GM19043 (cell line): ENCODE data around the gene GRAMD2B.
"Not testable (repeated sequence)": the region's sequence is repeated elsewhere in the genome, so short reads cannot be mapped to it uniquely, and the experiment has no call there.

Experiments
- ATAC-seq: cut with Tn5 transposase; IDR thresholded peaks from one replicate; pipeline ENCODE4 v1.9.1; 2021; ENCODE audit warnings: low read depth; ENCODE audit not compliant: unreplicated experiment

Gene GRAMD2B

GRCh38 chr5:126403876-126404275 is 19.3 kb upstream of the GRAMD2B start:
- no peak for ATAC-seq

GRCh38 chr5:126410623-126411022 is 12.6 kb upstream of the GRAMD2B start:
- no peak for ATAC-seq

- ATAC-seq: no peak
Observed at GRCh38 chr5:126413856-126414255, 9.4 kb upstream of the GRAMD2B start.

- no peak for ATAC-seq
Observed at GRCh38 chr5:126414874-126415502, 8.2 kb upstream of the GRAMD2B start.

GRCh38 chr5:126415789-126416188 is 7.4 kb upstream of the GRAMD2B start:
- ATAC-seq: no peak

- ATAC-seq: no peak
Observed at GRCh38 chr5:126416266-126416925, 6.8 kb upstream of the GRAMD2B start.

GRCh38 chr5:126417178-126417577 is 6.0 kb upstream of the GRAMD2B start:
- ATAC-seq: no peak

GRCh38 chr5:126419102-126419501 is 4.1 kb upstream of the GRAMD2B start:
- ATAC-seq: no peak

GRCh38 chr5:126428421-126428820 is 5.2 kb downstream of the GRAMD2B start:
- ATAC-seq: no peak

GRCh38 chr5:126430631-126431030 is 7.4 kb downstream of the GRAMD2B start:
- no peak for ATAC-seq

- ATAC-seq: no peak
Observed at GRCh38 chr5:126433701-126434100, 10.5 kb downstream of the GRAMD2B start.

- no peak for ATAC-seq
Observed at GRCh38 chr5:126435261-126435660, 12.1 kb downstream of the GRAMD2B start.

- ATAC-seq: no peak
Observed at GRCh38 chr5:126435714-126436113, 12.5 kb downstream of the GRAMD2B start.

- ATAC-seq: no peak
Observed at GRCh38 chr5:126437721-126438120, 14.5 kb downstream of the GRAMD2B start.

- peak; percentile 70 for ATAC-seq
Observed at GRCh38 chr5:126438267-126438666, 15.1 kb downstream of the GRAMD2B start.

GRCh38 chr5:126438868-126439267 is 15.7 kb downstream of the GRAMD2B start:
- ATAC-seq: no peak

GRCh38 chr5:126439724-126440123 is 16.5 kb downstream of the GRAMD2B start:
- not testable (repeated sequence) for ATAC-seq

GRCh38 chr5:126441230-126441629 is 18.0 kb downstream of the GRAMD2B start:
- no peak for ATAC-seq

GRCh38 chr5:126443374-126443851 is 20.2 kb downstream of the GRAMD2B start:
- peak; percentile 88 for ATAC-seq

- no peak for ATAC-seq
Observed at GRCh38 chr5:126444137-126444536, 20.9 kb downstream of the GRAMD2B start.

- ATAC-seq: no peak
Observed at GRCh38 chr5:126445502-126446174, 22.4 kb downstream of the GRAMD2B start.
